Activated effector memory CD4-positive, alpha-beta T cell treated with Interleukin-2 at 50 U/mL for 16 hours (primary cell): ENCODE measurements around the gene AFM.
"Not testable (repeated sequence)": the region's sequence is repeated elsewhere in the genome, so short reads cannot be mapped to it uniquely, and the experiment has no call there.

Source experiments
- DNase-seq: peaks from one replicate; pipeline ENCODE4 v3.0.0-alpha.2; 2020

Gene AFM

DNA sequence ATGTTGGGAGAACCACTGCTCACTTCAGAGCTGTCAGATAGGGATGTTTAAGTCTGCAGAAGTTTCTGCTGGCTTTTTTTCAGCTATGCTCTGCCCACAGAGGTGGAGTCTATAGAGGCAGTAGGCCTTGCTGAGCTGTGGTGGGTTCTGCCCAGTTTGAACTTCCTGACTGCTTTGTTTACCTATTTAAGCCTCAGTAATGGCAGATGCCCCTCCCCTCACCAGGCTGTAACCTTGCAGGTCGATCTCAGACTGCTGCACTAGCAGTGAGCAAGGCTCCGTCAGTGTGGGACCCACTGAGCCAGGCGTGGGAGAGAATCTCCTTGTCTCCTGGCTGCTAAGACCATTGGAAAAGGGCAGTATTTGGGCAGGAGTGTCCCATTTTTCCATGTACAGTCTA is 36.8 kb downstream of the AFM start:
- DNase-seq, result no peak

DNA sequence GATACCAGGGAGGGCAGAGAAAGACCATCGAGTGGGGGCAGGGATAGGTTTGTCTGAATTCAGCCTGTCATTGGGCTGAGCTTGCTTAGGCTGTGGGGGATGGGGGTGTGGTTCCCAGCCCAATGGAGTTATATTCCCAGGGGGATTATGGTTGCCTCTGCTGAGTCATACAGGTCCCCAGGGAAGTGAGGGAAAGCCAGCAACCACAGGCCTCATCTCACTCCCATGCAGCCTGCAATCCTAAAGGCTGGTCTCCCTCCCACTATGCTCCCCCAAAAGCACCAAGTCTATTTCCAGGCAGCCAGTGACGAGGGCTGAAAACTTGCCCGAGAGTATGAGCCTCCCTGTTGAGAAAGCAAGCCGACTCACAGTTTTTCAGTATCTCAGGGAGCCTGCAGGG is 39.3 kb downstream of the AFM start:
- DNase-seq, result no peak

- no peak for DNase-seq
These were observed 41.6 kb downstream of the AFM start for GRCh38 chr4:73523126-73523525.

DNA sequence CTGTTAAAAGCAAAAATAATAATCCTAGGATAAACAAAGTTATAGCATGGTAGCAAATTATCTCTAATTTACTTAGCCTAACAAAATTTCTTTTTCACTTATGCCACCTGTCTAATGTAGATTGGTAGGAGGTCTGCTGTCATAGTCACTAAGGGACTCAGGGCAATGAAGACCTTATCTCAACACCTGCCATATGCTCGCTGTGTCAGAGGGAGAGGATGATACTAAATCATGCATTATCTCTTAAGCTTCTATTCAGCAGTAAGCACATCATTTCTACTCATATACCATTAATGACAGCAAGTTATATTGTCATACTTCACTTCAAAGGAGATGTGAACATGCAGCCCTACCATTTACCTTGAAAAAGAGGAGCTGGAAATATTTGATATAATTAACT is 44.1 kb downstream of the AFM start:
- no peak for DNase-seq

DNA sequence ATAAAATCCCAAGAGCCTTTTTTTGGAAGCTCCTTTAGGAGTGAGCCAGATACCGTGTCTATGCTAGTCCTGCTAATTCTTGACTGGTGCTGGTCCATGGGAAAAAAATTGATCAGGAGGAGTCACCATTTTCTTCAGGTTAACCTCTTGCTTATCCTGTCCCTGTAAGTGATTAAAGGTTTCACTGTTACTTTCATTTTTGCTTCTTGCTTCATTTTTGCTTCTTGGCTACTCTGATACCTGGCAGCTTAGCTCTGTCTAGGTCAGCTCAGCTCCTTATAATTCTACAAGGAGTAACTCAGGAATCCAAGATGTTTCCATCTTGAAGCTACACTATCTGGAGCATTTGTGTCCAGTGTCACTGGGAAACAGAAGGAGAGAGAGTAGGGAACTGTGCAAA is 45.7 kb downstream of the AFM start:
- no peak for DNase-seq

DNA sequence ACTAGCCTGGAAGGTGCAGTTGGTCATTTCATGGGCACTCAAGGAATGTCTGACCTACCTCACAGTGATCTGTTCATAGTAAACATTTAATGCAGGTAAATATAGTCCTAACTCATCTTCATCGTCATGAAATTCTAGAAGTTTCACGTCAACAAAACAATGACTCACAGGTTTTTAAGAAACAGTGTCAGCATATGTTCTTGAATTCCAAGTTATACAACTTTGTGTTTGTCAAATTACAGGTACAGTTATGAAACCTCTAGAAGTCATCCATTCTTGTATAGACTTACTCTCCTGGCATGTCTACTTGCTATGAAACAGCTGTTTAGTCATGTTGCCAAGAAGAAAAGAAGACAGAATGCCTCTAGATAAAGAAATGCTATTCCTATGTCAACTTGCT is 46.6 kb downstream of the AFM start:
- no peak for DNase-seq

DNA sequence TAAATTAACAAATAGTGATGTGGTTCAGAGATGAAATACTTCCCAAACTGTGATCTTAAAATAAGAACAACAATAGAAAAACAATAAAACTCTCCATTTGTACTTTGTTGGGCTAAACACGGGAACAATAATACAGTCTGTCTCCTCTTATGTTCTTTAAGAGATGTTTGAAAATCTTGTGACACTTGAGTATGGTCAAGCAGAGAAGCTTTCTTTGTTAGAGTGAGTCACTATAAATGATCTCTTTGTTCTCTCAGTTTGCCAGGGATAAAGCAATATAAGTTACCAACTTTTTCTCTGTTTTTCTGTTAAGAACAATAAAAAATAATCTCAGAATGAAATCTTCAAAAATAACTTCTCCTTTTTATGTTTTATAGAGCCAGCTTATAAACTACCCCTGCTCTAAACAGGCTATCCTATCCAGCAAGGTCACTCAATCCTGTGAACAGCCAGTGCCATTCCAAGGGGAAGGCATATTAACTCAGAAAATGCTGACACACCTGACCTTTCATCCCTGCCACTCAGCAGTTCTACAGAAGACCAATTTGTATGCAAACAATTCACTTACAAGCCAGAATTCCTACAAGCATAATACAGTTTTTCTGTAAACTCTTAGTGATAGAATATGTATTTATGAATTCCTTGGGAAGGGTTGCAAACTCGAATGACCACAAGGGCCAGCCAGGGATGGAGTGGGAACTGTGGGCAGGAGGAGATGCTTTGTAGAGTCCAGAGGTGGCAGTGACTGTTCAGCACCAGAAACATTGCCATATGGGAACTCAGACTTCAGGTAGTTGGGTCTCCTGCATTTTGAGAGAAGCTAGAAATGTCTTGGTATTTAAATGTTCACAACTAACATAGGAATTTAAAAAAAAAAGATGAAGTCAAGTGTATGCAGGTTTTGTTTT is 52.2 kb downstream of the AFM start:
- DNase-seq, result no peak

GRCh38 chr4:73538162-73538561 is 56.6 kb downstream of the AFM start:
- no peak for DNase-seq

GRCh38 chr4:73539386-73539785 is 57.8 kb downstream of the AFM start:
- no peak for DNase-seq

DNA sequence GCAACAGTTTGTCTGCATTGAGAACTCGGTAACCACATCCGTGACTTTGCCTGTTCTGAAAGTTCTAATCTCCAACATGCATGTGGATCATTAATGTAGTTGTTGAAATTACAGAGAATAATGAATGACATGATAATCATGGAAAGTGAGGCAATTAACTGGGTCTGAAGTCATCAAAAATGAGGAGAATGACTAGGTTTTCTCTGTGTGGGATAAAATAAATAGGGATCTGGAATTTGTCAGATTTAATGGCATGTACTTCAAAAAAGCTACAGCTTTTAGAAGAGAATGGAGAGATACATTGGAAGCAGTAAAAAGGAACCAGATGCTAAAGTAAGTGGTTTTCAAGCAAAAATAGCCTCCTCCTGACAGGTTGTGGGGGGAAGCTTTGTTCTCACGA is 59.3 kb downstream of the AFM start:
- DNase-seq, result no peak

- DNase-seq, result no peak
These were observed 59.7 kb downstream of the AFM start for GRCh38 chr4:73541251-73541650.

GRCh38 chr4:73544620-73545019 is 63.1 kb downstream of the AFM start:
- no peak for DNase-seq

DNA sequence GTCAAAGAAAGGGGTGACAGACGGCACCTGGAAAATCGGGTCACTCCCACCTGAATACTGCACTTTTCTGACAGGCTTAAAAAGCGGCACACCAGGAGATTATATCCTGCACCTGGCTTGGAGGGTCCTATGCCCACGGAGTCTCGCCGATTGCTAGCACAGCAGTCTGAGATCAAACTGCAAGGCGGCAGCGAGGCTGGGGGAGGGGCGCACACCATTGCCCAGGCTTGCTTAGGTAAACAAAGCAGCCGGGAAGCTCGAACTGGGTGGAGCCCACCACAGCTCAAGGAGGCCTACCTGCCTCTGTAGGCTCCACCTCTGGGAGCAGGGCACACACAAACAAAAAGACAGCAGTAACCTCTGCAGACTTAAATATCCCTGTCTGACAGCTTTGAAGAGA is 69.3 kb downstream of the AFM start:
- not testable (repeated sequence) for DNase-seq
